Measurements from ENCODE around the gene ATG4A. TPM values are rescaled to one million over a fixed set of nuclear protein-coding genes. Genes with fewer than 3 reads are reported as not detected.

ATG4A gene
- 12.6 and 14.3 TPM in 2 replicates for polyA plus RNA-seq (2013)

GRCh38 chrX:108091264-108091877 lies at the start of gene ATG4A, which contains the start of gene PSMD10:
Gene ATG4A (plus strand): TSS chrX:108091778. CDS start chrX:108091827, 49 bp downstream.
Gene PSMD10 (minus strand): TSS chrX:108091542. CDS start chrX:108091520, 22 bp downstream.
- no peaks in the 10 kb centered on the region for H3K27me3 ChIP-seq (ENCODE audit: insufficient read depth, low read length)

GRCh38 chrX:108044554-108045256 lies 46.9 kb upstream of the ATG4A start, which contains the start of gene VSIG1:
Gene VSIG1 (plus strand): TSS chrX:108045065. CDS start chrX:108045131, 66 bp downstream.
- H3K4me3 ChIP-seq (ENCODE audit: low read depth, low read length): no peak within 1 kb of the TSS
- H2AK5ac ChIP-seq (ENCODE audit: low read length): no peak within 1 kb of the TSS
- no peak within 1 kb of the TSS for H2BK120ac ChIP-seq (ENCODE audit: insufficient read depth, low read length, poor library complexity)
- no peak within 1 kb of the TSS for H4K12ac ChIP-seq (ENCODE audit: low read depth, low read length)
- H3K23ac ChIP-seq (ENCODE audit: low read length): no peak within 1 kb of the TSS
- H3K4me1 ChIP-seq (ENCODE audit: control insufficient read depth in 1 of 2, insufficient read depth in 2 of 2, low read length in 2 of 2): no peaks in the 10 kb centered on the region
- H3K18ac ChIP-seq (ENCODE audit: low read length): no peak within 1 kb of the TSS
- H3K27ac ChIP-seq (ENCODE audit: low read depth, low read length): no peak within 1 kb of the TSS
- H3K79me1 ChIP-seq (ENCODE audit: low read length): no peaks in the 10 kb centered on the region
- no CpG with 5 or more reads among the region's 10 CpGs for WGBS (ENCODE audit: extremely low coverage, insufficient coverage, insufficient read length)
- H2BK5ac ChIP-seq (ENCODE audit: low read depth, low read length, poor library complexity): no peak within 1 kb of the TSS
- no peak within 1 kb of the TSS for H3K9ac ChIP-seq (ENCODE audit: low read length)
- H3K36me3 ChIP-seq (ENCODE audit: control insufficient read depth in 1 of 2, insufficient read depth in 2 of 2, low read length in 2 of 2): no peaks in the 10 kb centered on the region
- H3K27me3 ChIP-seq (ENCODE audit: insufficient read depth, low read length): no peaks in the 10 kb centered on the region
- H3K4me2 ChIP-seq (ENCODE audit: low read length): no peak within 1 kb of the TSS
- no peak within 1 kb of the TSS for H3K4ac ChIP-seq (ENCODE audit: low read depth, low read length)
- no peak for DNase-seq
- no peaks in the 10 kb centered on the region for H3K9me3 ChIP-seq (ENCODE audit: insufficient read depth, low read depth, low read length)
- H4K91ac ChIP-seq (ENCODE audit: low read depth, low read length): no peak within 1 kb of the TSS
- no peak within 1 kb of the TSS for H2BK12ac ChIP-seq (ENCODE audit: low read length)
- H3K14ac ChIP-seq (ENCODE audit: low read length): no peak within 1 kb of the TSS
- no peak within 1 kb of the TSS for H4K8ac ChIP-seq (ENCODE audit: low read depth, low read length)
- no peak within 1 kb of the TSS for H2AFZ ChIP-seq (ENCODE audit: insufficient read depth, low read length, poor library complexity)
- no peaks in the 10 kb centered on the region for H3K79me2 ChIP-seq (ENCODE audit: control insufficient read depth, insufficient read depth, low read length, poor library complexity)

More at GRCh38 chrX:108091264-108091877, at the start of gene ATG4A, which contains the start of gene PSMD10:
- Histone ChIP-seq H4K91ac (ENCODE audit: low read depth, low read length) (peak within 1 kb of the TSS; percentile 62), H3K18ac (ENCODE audit: low read length) (no peak within 1 kb of the TSS), H3K4ac (ENCODE audit: low read depth, low read length) (no peak within 1 kb of the TSS), H2BK12ac (ENCODE audit: low read length) (no peak within 1 kb of the TSS), H3K27ac (ENCODE audit: low read depth, low read length) (peak within 1 kb of the TSS; percentile 75), H3K4me3 (ENCODE audit: low read depth, low read length) (peak within 1 kb of the TSS; percentile 82), H3K4me1 (ENCODE audit: control insufficient read depth in 1 of 2, insufficient read depth in 2 of 2, low read length in 2 of 2) (peaks cover 0 to 2% of the 10 kb centered on the region in 2 experiments), H2AFZ (ENCODE audit: insufficient read depth, low read length, poor library complexity) (peak within 1 kb of the TSS; percentile 51), H3K9ac (ENCODE audit: low read length) (peak within 1 kb of the TSS; percentile 77), H3K79me1 (ENCODE audit: low read length) (no peaks in the 10 kb centered on the region), H3K23ac (ENCODE audit: low read length) (no peak within 1 kb of the TSS), H4K12ac (ENCODE audit: low read depth, low read length) (no peak within 1 kb of the TSS), H2BK120ac (ENCODE audit: insufficient read depth, low read length, poor library complexity) (no peak within 1 kb of the TSS), H3K4me2 (ENCODE audit: low read length) (peak within 1 kb of the TSS; percentile 69), H4K8ac (ENCODE audit: low read depth, low read length) (peak within 1 kb of the TSS; percentile 47), H2BK5ac (ENCODE audit: low read depth, low read length, poor library complexity) (no peak within 1 kb of the TSS), H3K36me3 (ENCODE audit: control insufficient read depth in 1 of 2, insufficient read depth in 2 of 2, low read length in 2 of 2) (peaks cover 5% of the 10 kb centered on the region in 2 experiments), H2AK5ac (ENCODE audit: low read length) (no peak within 1 kb of the TSS), H3K9me3 (ENCODE audit: insufficient read depth, low read depth, low read length) (no peaks in the 10 kb centered on the region), H3K79me2 (ENCODE audit: control insufficient read depth, insufficient read depth, low read length, poor library complexity) (no peaks in the 10 kb centered on the region), H3K14ac (ENCODE audit: low read length) (no peak within 1 kb of the TSS)
- WGBS (ENCODE audit: extremely low coverage, insufficient coverage, insufficient read length): no CpG with 5 or more reads among the region's 47 CpGs
- peak; percentile 95 to 96 for DNase-seq

- H2BK12ac ChIP-seq (ENCODE audit: low read length): no peak overlapping the region
- no peak overlapping the region for H2BK5ac ChIP-seq (ENCODE audit: low read depth, low read length, poor library complexity)
- H3K9me3 ChIP-seq (ENCODE audit: insufficient read depth, low read depth, low read length): no peaks in the 10 kb centered on the region
- no peak overlapping the region for H3K27ac ChIP-seq (ENCODE audit: low read depth, low read length)
- H3K18ac ChIP-seq (ENCODE audit: low read length): no peak overlapping the region
- no peak overlapping the region for H4K8ac ChIP-seq (ENCODE audit: low read depth, low read length)
- no peak overlapping the region for H3K9ac ChIP-seq (ENCODE audit: low read length)
- no peak overlapping the region for H3K23ac ChIP-seq (ENCODE audit: low read length)
- no peak overlapping the region for H2AK5ac ChIP-seq (ENCODE audit: low read length)
- H3K4me2 ChIP-seq (ENCODE audit: low read length): no peak overlapping the region
- H3K27me3 ChIP-seq (ENCODE audit: insufficient read depth, low read length): no peaks in the 10 kb centered on the region
- no peaks in the 10 kb centered on the region for H3K79me1 ChIP-seq (ENCODE audit: low read length)
- no peaks in the 10 kb centered on the region for H3K36me3 ChIP-seq (ENCODE audit: control insufficient read depth in 1 of 2, insufficient read depth in 2 of 2, low read length in 2 of 2)
- no peak overlapping the region for H4K12ac ChIP-seq (ENCODE audit: low read depth, low read length)
- no CpG with 5 or more reads among the region's 1 CpG for WGBS (ENCODE audit: extremely low coverage, insufficient coverage, insufficient read length)
- H4K91ac ChIP-seq (ENCODE audit: low read depth, low read length): no peak overlapping the region
- no peak overlapping the region for H3K4ac ChIP-seq (ENCODE audit: low read depth, low read length)
- H3K79me2 ChIP-seq (ENCODE audit: control insufficient read depth, insufficient read depth, low read length, poor library complexity): no peaks in the 10 kb centered on the region
- H3K14ac ChIP-seq (ENCODE audit: low read length): no peak overlapping the region
- no peak overlapping the region for H2AFZ ChIP-seq (ENCODE audit: insufficient read depth, low read length, poor library complexity)
- H2BK120ac ChIP-seq (ENCODE audit: insufficient read depth, low read length, poor library complexity): no peak overlapping the region
- no peak overlapping the region for H3K4me3 ChIP-seq (ENCODE audit: low read depth, low read length)
- H3K4me1 ChIP-seq (ENCODE audit: control insufficient read depth in 1 of 2, insufficient read depth in 2 of 2, low read length in 2 of 2): no peaks in the 10 kb centered on the region
- DNase-seq: no peak
Observed at GRCh38 chrX:108049649-108050048, 41.9 kb upstream of the ATG4A start.

GRCh38 chrX:108053218-108053617 lies 38.4 kb upstream of the ATG4A start:
- Histone ChIP-seq H3K18ac (ENCODE audit: low read length) (no peak overlapping the region), H2BK5ac (ENCODE audit: low read depth, low read length, poor library complexity) (no peak overlapping the region), H2AK5ac (ENCODE audit: low read length) (no peak overlapping the region), H3K9me3 (ENCODE audit: insufficient read depth, low read depth, low read length) (no peaks in the 10 kb centered on the region), H4K12ac (ENCODE audit: low read depth, low read length) (no peak overlapping the region), H3K79me2 (ENCODE audit: control insufficient read depth, insufficient read depth, low read length, poor library complexity) (no peaks in the 10 kb centered on the region), H4K8ac (ENCODE audit: low read depth, low read length) (no peak overlapping the region), H3K9ac (ENCODE audit: low read length) (no peak overlapping the region), H3K4ac (ENCODE audit: low read depth, low read length) (no peak overlapping the region), H3K36me3 (ENCODE audit: control insufficient read depth in 1 of 2, insufficient read depth in 2 of 2, low read length in 2 of 2) (no peaks in the 10 kb centered on the region), H3K27ac (ENCODE audit: low read depth, low read length) (no peak overlapping the region), H3K79me1 (ENCODE audit: low read length) (no peaks in the 10 kb centered on the region), H2BK120ac (ENCODE audit: insufficient read depth, low read length, poor library complexity) (no peak overlapping the region), H3K27me3 (ENCODE audit: insufficient read depth, low read length) (no peaks in the 10 kb centered on the region), H3K4me1 (ENCODE audit: control insufficient read depth in 1 of 2, insufficient read depth in 2 of 2, low read length in 2 of 2) (no peaks in the 10 kb centered on the region), H2AFZ (ENCODE audit: insufficient read depth, low read length, poor library complexity) (no peak overlapping the region), H2BK12ac (ENCODE audit: low read length) (no peak overlapping the region), H3K14ac (ENCODE audit: low read length) (no peak overlapping the region), H3K4me2 (ENCODE audit: low read length) (no peak overlapping the region), H4K91ac (ENCODE audit: low read depth, low read length) (no peak overlapping the region), H3K23ac (ENCODE audit: low read length) (no peak overlapping the region), H3K4me3 (ENCODE audit: low read depth, low read length) (no peak overlapping the region)
- no peak for DNase-seq

All from trophoblast cell (in vitro differentiated cells and primary cell).